BLaER1 (cell line): ENCODE measurements around the gene TEX13B.
"Not testable (repeated sequence)": the region's sequence is repeated elsewhere in the genome, so short reads cannot be mapped to it uniquely, and the experiment has no call there.

Source experiments
- H3K27ac ChIP-seq: shearing (Covaris generic); formaldehyde crosslinking; 2 replicates; pipeline ENCODE4 v1.8.1; 2022
- H3K27me3 ChIP-seq: shearing (Covaris generic); formaldehyde crosslinking; 2 replicates; pipeline ENCODE4 v1.8.1; 2022
- H3K36me3 ChIP-seq: shearing (Covaris generic); formaldehyde crosslinking; 2 replicates; pipeline ENCODE4 v1.8.1; 2022
- H3K4me1 ChIP-seq: shearing (Covaris generic); formaldehyde crosslinking; 2 replicates; pipeline ENCODE4 v1.8.1; 2022
- H3K4me2 ChIP-seq: shearing (Covaris generic); formaldehyde crosslinking; 2 replicates; pipeline ENCODE4 v1.8.1; 2022
- H3K4me3 ChIP-seq: shearing (Covaris generic); formaldehyde crosslinking; 2 replicates; pipeline ENCODE4 v1.8.1; 2022
- H3K9ac ChIP-seq: shearing (Covaris generic); formaldehyde crosslinking; 2 replicates; pipeline ENCODE4 v1.8.1; 2022
- H3K9me3 ChIP-seq: shearing (Covaris generic); formaldehyde crosslinking; 2 replicates; pipeline ENCODE4 v1.8.1; 2022
- H4K20me1 ChIP-seq: shearing (Covaris generic); formaldehyde crosslinking; 2 replicates; pipeline ENCODE4 v1.8.1; 2022
- Cebpa-rat ChIP-seq: shearing (Covaris generic); IDR thresholded peaks from 2 replicates; pipeline ENCODE4 v1.8.1; 2022

The TEX13B gene

GRCh38 chrX:108001218-108001814, 19.1 kb upstream of the TEX13B start:
- H4K20me1 ChIP-seq = no peaks in the 10 kb centered on the region
- H3K4me1 ChIP-seq = no peaks in the 10 kb centered on the region
- H3K27me3 ChIP-seq = peaks cover 53% of the 10 kb centered on the region
- H3K27ac ChIP-seq = no peak overlapping the region
- no peaks in the 10 kb centered on the region for H3K36me3 ChIP-seq
- no peak for TF ChIP-seq Cebpa-rat
- no peak overlapping the region for H3K4me3 ChIP-seq
- H3K9me3 ChIP-seq = peaks cover 12% of the 10 kb centered on the region
- no peak overlapping the region for H3K9ac ChIP-seq
- H3K4me2 ChIP-seq = no peak overlapping the region

GRCh38 chrX:108000751-108001150, 18.6 kb upstream of the TEX13B start:
- no peaks in the 10 kb centered on the region for H3K36me3 ChIP-seq
- TF ChIP-seq Cebpa-rat = no peak

GRCh38 chrX:107996124-107996523, 14.0 kb upstream of the TEX13B start:
- no peak overlapping the region for H3K4me3 ChIP-seq
- no peaks in the 10 kb centered on the region for H3K36me3 ChIP-seq
- no peaks in the 10 kb centered on the region for H4K20me1 ChIP-seq
- no peak for TF ChIP-seq Cebpa-rat
- H3K27me3 ChIP-seq = peaks cover 55% of the 10 kb centered on the region
- peaks cover 20% of the 10 kb centered on the region for H3K9me3 ChIP-seq
- H3K4me2 ChIP-seq = no peak overlapping the region
- no peak overlapping the region for H3K27ac ChIP-seq
- no peak overlapping the region for H3K9ac ChIP-seq
- H3K4me1 ChIP-seq = no peaks in the 10 kb centered on the region

More at GRCh38 chrX:108000751-108001150, 18.6 kb upstream of the TEX13B start:
- Histone ChIP-seq H3K27me3 (peaks cover 53% of the 10 kb centered on the region), H3K27ac (no peak overlapping the region), H3K9me3 (peaks cover 18% of the 10 kb centered on the region), H4K20me1 (no peaks in the 10 kb centered on the region), H3K9ac (no peak overlapping the region), H3K4me2 (no peak overlapping the region), H3K4me1 (no peaks in the 10 kb centered on the region), H3K4me3 (no peak overlapping the region)

GRCh38 chrX:107985033-107985432, 2.9 kb upstream of the TEX13B start:
- H3K4me1 ChIP-seq = no peaks in the 10 kb centered on the region
- no peak overlapping the region for H3K4me2 ChIP-seq
- H3K4me3 ChIP-seq = no peak overlapping the region
- no peak overlapping the region for H3K9ac ChIP-seq
- H3K27ac ChIP-seq = no peak overlapping the region
- H4K20me1 ChIP-seq = no peaks in the 10 kb centered on the region
- H3K27me3 ChIP-seq = peaks cover 48% of the 10 kb centered on the region
- H3K36me3 ChIP-seq = no peaks in the 10 kb centered on the region
- TF ChIP-seq Cebpa-rat = no peak
- H3K9me3 ChIP-seq = 0 out of 2 replicates have a peak, but pooled peaks cover 4% of the 10 kb centered on the region

GRCh38 chrX:107979534-107979933, 2.6 kb downstream of the TEX13B start:
- Histone ChIP-seq H3K36me3 (no peaks in the 10 kb centered on the region), H3K4me3 (no peak overlapping the region), H3K4me2 (no peak overlapping the region), H3K4me1 (no peaks in the 10 kb centered on the region), H3K9ac (no peak overlapping the region), H4K20me1 (no peaks in the 10 kb centered on the region), H3K27me3 (peaks cover 85% of the 10 kb centered on the region), H3K9me3 (no peaks in the 10 kb centered on the region), H3K27ac (no peak overlapping the region)
- TF ChIP-seq Cebpa-rat = no peak

- no peak overlapping the region for H3K4me2 ChIP-seq
- H3K4me3 ChIP-seq = no peak overlapping the region
Measured at GRCh38 chrX:107978707-107979307, 3.4 kb downstream of the TEX13B start.

GRCh38 chrX:107978071-107978470, 4.1 kb downstream of the TEX13B start:
- H3K9ac ChIP-seq = no peak overlapping the region
- no peaks in the 10 kb centered on the region for H3K9me3 ChIP-seq
- no peak for TF ChIP-seq Cebpa-rat
- H3K27me3 ChIP-seq = peaks cover 89% of the 10 kb centered on the region
- no peaks in the 10 kb centered on the region for H3K36me3 ChIP-seq
- no peak overlapping the region for H3K4me2 ChIP-seq
- H3K4me1 ChIP-seq = no peaks in the 10 kb centered on the region
- H4K20me1 ChIP-seq = no peaks in the 10 kb centered on the region
- no peak overlapping the region for H3K4me3 ChIP-seq
- H3K27ac ChIP-seq = no peak overlapping the region

More at GRCh38 chrX:107978707-107979307, 3.4 kb downstream of the TEX13B start:
- no peaks in the 10 kb centered on the region for H3K4me1 ChIP-seq
- no peak overlapping the region for H3K9ac ChIP-seq
- no peaks in the 10 kb centered on the region for H4K20me1 ChIP-seq
- H3K27ac ChIP-seq = no peak overlapping the region
- no peaks in the 10 kb centered on the region for H3K9me3 ChIP-seq
- no peaks in the 10 kb centered on the region for H3K36me3 ChIP-seq
- H3K27me3 ChIP-seq = peaks cover 85% of the 10 kb centered on the region
- no peak for TF ChIP-seq Cebpa-rat

- Histone ChIP-seq H3K36me3 (no peaks in the 10 kb centered on the region), H3K27me3 (peaks cover 67% of the 10 kb centered on the region)
- TF ChIP-seq Cebpa-rat = no peak
Measured at GRCh38 chrX:107971636-107972035, 10.5 kb downstream of the TEX13B start.

GRCh38 chrX:107970073-107970472, 12.1 kb downstream of the TEX13B start:
- no peaks in the 10 kb centered on the region for H3K36me3 ChIP-seq
- TF ChIP-seq Cebpa-rat = no peak
- no peaks in the 10 kb centered on the region for H4K20me1 ChIP-seq
- H3K4me3 ChIP-seq = no peak overlapping the region
- H3K27me3 ChIP-seq = peaks cover 60% of the 10 kb centered on the region
- no peak overlapping the region for H3K9ac ChIP-seq
- H3K4me1 ChIP-seq = no peaks in the 10 kb centered on the region
- no peak overlapping the region for H3K4me2 ChIP-seq
- H3K27ac ChIP-seq = no peak overlapping the region
- peaks cover 7% of the 10 kb centered on the region; the same call in 1 of the 2 replicates for H3K9me3 ChIP-seq

More at GRCh38 chrX:107971636-107972035, 10.5 kb downstream of the TEX13B start:
- Histone ChIP-seq H3K27ac (no peak overlapping the region), H3K9me3 (peaks cover 7% of the 10 kb centered on the region; the same call in 1 of the 2 replicates), H3K4me3 (no peak overlapping the region), H4K20me1 (no peaks in the 10 kb centered on the region), H3K4me2 (no peak overlapping the region), H3K9ac (no peak overlapping the region), H3K4me1 (no peaks in the 10 kb centered on the region)

- H3K9me3 ChIP-seq = peaks cover 7% of the 10 kb centered on the region; the same call in 1 of the 2 replicates
- H3K9ac ChIP-seq = no peak overlapping the region
- H3K4me3 ChIP-seq = no peak overlapping the region
- no peaks in the 10 kb centered on the region for H3K4me1 ChIP-seq
- no peaks in the 10 kb centered on the region for H3K36me3 ChIP-seq
- TF ChIP-seq Cebpa-rat = no peak
- H3K27me3 ChIP-seq = peaks cover 57% of the 10 kb centered on the region
- H3K27ac ChIP-seq = no peak overlapping the region
- H3K4me2 ChIP-seq = no peak overlapping the region
- no peaks in the 10 kb centered on the region for H4K20me1 ChIP-seq
Measured at GRCh38 chrX:107968623-107969022, 13.5 kb downstream of the TEX13B start.

GRCh38 chrX:107955337-107955736, 26.8 kb downstream of the TEX13B start:
- H3K27me3 ChIP-seq = peaks cover 56% of the 10 kb centered on the region
- not testable (repeated sequence) for H3K27ac ChIP-seq, H3K9ac ChIP-seq, H3K4me1 ChIP-seq, H3K4me2 ChIP-seq, H3K4me3 ChIP-seq, H3K9me3 ChIP-seq, H3K36me3 ChIP-seq, H4K20me1 ChIP-seq
